GM23338 (cell line): ENCODE results near the gene L3MBTL2.
"Not testable (repeated sequence)": the region's sequence is repeated elsewhere in the genome, so short reads cannot be mapped to it uniquely, and the experiment has no call there.

Source experiments
- CREB1 ChIP-seq: fragments of 250-450 bp; sonication (Bioruptor Pico); IDR thresholded peaks from 2 replicates; pipeline ENCODE4 v1.5.0; 2020; ENCODE audit warnings: low read depth, mild to moderate bottlenecking, moderate library complexity
- EZH2 ChIP-seq: fragments of 200-600 bp; sonication (generic); IDR thresholded peaks from one replicate; pipeline ENCODE4 v1.8.0; 2017; ENCODE audit warnings: antibody characterized with exemption, mild to moderate bottlenecking, low read depth; ENCODE audit not compliant: unreplicated experiment
- EZH2phosphoT487 ChIP-seq: fragments of 200-600 bp; sonication (generic); IDR thresholded peaks from one replicate; pipeline ENCODE4 v1.8.1; 2018; ENCODE audit warnings: antibody characterized with exemption; ENCODE audit not compliant: unreplicated experiment
- NANOG ChIP-seq: IDR thresholded peaks from 2 replicates; pipeline ENCODE4 v1.6.1; 2016; ENCODE audit warnings: antibody characterized with exemption, borderline replicate concordance
- POLR2AphosphoS5 ChIP-seq: IDR thresholded peaks from 2 replicates; pipeline ENCODE4 v1.6.1; 2016; ENCODE audit warnings: antibody characterized with exemption, low read depth
- STAT1 ChIP-seq: IDR thresholded peaks from one replicate; pipeline ENCODE4 v1.6.1; 2016; ENCODE audit warnings: antibody characterized with exemption; ENCODE audit not compliant: unreplicated experiment
- TF ChIP-seq, protein P1 (sequence below), 2 experiments: fragments of 200-600 bp in 1 of 2; sonication (generic) in 1 of 2; conservative IDR thresholded peaks; 2 replicates each; pipeline versions ENCODE4 v1.5.1 to v1.6.1; 2016 to 2017; ENCODE audit warnings: antibody characterized with exemption in 2 of 2, low read depth in 2 of 2, mild to moderate bottlenecking in 2 of 2, moderate library complexity in 1 of 2
- TF ChIP-seq, protein P2 (sequence below): IDR thresholded peaks from one replicate; pipeline ENCODE4 v1.6.1; 2018; ENCODE audit warnings: antibody characterized with exemption; ENCODE audit not compliant: unreplicated experiment
- TF ChIP-seq, protein P3 (sequence below): fragments of 250-450 bp; sonication (Bioruptor Pico); IDR thresholded peaks from 2 replicates; pipeline ENCODE4 v1.5.0; 2020; ENCODE audit warnings: mild to moderate bottlenecking, moderate library complexity
- TF ChIP-seq, protein P4 (sequence below): IDR thresholded peaks from 2 replicates; pipeline ENCODE4 v1.6.1; 2016; ENCODE audit warnings: antibody characterized with exemption

DNA sequence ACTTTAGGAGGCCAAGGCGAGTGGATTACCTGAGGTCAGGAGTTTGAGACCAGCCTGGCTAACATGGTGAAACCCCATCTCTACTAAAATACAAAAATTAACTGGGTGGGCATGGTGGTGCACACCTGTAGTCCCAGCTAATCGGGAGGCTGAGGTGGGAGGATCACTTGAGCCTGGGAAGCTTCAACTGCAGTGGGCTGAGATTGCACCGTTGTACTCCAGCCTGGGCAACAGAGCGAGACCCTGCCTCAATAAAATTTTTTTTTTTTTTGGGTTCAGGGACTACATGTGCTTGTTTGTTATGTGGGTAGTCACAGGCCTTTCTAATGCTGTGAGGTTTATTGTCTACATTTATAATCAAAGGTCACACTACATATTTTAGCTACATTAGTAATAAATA is 54.6 kb downstream of the L3MBTL2 start:
- TF ChIP-seq, protein P1, sequence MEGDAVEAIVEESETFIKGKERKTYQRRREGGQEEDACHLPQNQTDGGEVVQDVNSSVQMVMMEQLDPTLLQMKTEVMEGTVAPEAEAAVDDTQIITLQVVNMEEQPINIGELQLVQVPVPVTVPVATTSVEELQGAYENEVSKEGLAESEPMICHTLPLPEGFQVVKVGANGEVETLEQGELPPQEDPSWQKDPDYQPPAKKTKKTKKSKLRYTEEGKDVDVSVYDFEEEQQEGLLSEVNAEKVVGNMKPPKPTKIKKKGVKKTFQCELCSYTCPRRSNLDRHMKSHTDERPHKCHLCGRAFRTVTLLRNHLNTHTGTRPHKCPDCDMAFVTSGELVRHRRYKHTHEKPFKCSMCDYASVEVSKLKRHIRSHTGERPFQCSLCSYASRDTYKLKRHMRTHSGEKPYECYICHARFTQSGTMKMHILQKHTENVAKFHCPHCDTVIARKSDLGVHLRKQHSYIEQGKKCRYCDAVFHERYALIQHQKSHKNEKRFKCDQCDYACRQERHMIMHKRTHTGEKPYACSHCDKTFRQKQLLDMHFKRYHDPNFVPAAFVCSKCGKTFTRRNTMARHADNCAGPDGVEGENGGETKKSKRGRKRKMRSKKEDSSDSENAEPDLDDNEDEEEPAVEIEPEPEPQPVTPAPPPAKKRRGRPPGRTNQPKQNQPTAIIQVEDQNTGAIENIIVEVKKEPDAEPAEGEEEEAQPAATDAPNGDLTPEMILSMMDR (conservative IDR thresholded peaks at IDR 0.05; ENCODE audit: low read depth in 2 of 2), result not testable (repeated sequence)
- not testable (repeated sequence) for TF ChIP-seq CREB1 (CRISPR knock-in tag); STAT1; EZH2phosphoT487; POLR2AphosphoS5; NANOG; EZH2
- TF ChIP-seq, protein P2, sequence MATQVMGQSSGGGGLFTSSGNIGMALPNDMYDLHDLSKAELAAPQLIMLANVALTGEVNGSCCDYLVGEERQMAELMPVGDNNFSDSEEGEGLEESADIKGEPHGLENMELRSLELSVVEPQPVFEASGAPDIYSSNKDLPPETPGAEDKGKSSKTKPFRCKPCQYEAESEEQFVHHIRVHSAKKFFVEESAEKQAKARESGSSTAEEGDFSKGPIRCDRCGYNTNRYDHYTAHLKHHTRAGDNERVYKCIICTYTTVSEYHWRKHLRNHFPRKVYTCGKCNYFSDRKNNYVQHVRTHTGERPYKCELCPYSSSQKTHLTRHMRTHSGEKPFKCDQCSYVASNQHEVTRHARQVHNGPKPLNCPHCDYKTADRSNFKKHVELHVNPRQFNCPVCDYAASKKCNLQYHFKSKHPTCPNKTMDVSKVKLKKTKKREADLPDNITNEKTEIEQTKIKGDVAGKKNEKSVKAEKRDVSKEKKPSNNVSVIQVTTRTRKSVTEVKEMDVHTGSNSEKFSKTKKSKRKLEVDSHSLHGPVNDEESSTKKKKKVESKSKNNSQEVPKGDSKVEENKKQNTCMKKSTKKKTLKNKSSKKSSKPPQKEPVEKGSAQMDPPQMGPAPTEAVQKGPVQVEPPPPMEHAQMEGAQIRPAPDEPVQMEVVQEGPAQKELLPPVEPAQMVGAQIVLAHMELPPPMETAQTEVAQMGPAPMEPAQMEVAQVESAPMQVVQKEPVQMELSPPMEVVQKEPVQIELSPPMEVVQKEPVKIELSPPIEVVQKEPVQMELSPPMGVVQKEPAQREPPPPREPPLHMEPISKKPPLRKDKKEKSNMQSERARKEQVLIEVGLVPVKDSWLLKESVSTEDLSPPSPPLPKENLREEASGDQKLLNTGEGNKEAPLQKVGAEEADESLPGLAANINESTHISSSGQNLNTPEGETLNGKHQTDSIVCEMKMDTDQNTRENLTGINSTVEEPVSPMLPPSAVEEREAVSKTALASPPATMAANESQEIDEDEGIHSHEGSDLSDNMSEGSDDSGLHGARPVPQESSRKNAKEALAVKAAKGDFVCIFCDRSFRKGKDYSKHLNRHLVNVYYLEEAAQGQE, result not testable (repeated sequence)
- TF ChIP-seq, protein P3, sequence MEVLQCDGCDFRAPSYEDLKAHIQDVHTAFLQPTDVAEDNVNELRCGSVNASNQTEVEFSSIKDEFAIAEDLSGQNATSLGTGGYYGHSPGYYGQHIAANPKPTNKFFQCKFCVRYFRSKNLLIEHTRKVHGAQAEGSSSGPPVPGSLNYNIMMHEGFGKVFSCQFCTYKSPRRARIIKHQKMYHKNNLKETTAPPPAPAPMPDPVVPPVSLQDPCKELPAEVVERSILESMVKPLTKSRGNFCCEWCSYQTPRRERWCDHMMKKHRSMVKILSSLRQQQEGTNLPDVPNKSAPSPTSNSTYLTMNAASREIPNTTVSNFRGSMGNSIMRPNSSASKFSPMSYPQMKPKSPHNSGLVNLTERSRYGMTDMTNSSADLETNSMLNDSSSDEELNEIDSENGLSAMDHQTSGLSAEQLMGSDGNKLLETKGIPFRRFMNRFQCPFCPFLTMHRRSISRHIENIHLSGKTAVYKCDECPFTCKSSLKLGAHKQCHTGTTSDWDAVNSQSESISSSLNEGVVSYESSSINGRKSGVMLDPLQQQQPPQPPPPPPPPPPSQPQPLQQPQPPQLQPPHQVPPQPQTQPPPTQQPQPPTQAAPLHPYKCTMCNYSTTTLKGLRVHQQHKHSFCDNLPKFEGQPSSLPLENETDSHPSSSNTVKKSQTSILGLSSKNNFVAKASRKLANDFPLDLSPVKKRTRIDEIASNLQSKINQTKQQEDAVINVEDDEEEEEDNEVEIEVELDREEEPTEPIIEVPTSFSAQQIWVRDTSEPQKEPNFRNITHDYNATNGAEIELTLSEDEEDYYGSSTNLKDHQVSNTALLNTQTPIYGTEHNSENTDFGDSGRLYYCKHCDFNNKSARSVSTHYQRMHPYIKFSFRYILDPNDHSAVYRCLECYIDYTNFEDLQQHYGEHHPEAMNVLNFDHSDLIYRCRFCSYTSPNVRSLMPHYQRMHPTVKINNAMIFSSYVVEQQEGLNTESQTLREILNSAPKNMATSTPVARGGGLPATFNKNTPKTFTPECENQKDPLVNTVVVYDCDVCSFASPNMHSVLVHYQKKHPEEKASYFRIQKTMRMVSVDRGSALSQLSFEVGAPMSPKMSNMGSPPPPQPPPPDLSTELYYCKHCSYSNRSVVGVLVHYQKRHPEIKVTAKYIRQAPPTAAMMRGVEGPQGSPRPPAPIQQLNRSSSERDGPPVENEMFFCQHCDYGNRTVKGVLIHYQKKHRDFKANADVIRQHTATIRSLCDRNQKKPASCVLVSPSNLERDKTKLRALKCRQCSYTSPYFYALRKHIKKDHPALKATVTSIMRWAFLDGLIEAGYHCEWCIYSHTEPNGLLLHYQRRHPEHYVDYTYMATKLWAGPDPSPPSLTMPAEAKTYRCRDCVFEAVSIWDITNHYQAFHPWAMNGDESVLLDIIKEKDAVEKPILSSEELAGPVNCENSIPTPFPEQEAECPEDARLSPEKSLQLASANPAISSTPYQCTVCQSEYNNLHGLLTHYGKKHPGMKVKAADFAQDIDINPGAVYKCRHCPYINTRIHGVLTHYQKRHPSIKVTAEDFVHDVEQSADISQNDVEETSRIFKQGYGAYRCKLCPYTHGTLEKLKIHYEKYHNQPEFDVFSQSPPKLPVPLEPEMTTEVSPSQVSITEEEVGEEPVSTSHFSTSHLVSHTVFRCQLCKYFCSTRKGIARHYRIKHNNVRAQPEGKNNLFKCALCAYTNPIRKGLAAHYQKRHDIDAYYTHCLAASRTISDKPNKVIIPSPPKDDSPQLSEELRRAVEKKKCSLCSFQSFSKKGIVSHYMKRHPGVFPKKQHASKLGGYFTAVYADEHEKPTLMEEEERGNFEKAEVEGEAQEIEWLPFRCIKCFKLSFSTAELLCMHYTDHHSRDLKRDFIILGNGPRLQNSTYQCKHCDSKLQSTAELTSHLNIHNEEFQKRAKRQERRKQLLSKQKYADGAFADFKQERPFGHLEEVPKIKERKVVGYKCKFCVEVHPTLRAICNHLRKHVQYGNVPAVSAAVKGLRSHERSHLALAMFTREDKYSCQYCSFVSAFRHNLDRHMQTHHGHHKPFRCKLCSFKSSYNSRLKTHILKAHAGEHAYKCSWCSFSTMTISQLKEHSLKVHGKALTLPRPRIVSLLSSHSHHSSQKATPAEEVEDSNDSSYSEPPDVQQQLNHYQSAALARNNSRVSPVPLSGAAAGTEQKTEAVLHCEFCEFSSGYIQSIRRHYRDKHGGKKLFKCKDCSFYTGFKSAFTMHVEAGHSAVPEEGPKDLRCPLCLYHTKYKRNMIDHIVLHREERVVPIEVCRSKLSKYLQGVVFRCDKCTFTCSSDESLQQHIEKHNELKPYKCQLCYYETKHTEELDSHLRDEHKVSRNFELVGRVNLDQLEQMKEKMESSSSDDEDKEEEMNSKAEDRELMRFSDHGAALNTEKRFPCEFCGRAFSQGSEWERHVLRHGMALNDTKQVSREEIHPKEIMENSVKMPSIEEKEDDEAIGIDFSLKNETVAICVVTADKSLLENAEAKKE, result not testable (repeated sequence)
- TF ChIP-seq, protein P4, sequence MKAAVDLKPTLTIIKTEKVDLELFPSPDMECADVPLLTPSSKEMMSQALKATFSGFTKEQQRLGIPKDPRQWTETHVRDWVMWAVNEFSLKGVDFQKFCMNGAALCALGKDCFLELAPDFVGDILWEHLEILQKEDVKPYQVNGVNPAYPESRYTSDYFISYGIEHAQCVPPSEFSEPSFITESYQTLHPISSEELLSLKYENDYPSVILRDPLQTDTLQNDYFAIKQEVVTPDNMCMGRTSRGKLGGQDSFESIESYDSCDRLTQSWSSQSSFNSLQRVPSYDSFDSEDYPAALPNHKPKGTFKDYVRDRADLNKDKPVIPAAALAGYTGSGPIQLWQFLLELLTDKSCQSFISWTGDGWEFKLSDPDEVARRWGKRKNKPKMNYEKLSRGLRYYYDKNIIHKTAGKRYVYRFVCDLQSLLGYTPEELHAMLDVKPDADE, result not testable (repeated sequence)
